ENCODE results near the gene PEX26.
"Not testable (repeated sequence)": the region's sequence is repeated elsewhere in the genome, so short reads cannot be mapped to it uniquely, and the experiment has no call there.

The PEX26 gene

GRCh38 chr22:18071968-18072310 lies 5.9 kb upstream of the PEX26 start:
- no peak for DNase-seq

- no peak for DNase-seq
Measured at GRCh38 chr22:18073467-18073866, 4.3 kb upstream of the PEX26 start.

DNA sequence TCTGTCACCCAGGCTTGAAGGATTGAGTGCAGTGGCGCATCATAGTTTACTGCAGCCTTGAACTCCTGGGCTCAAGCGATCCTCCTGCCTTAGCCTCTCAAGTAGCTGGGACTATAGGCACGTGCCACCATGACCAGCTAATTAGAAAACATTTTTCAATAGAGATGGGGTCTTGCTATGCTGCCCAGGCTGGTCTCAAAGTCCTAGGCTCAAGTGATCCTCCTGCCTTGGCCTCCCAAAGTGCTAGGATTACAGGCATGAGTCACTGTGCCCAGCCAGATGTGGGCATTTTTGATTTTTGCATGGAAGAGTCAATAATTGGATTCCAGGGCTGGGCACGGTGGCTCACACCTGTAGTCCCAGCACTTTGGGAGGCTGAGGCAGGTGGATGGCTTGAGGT lies 3.9 kb upstream of the PEX26 start:
- DNase-seq, result not testable (repeated sequence)

DNA sequence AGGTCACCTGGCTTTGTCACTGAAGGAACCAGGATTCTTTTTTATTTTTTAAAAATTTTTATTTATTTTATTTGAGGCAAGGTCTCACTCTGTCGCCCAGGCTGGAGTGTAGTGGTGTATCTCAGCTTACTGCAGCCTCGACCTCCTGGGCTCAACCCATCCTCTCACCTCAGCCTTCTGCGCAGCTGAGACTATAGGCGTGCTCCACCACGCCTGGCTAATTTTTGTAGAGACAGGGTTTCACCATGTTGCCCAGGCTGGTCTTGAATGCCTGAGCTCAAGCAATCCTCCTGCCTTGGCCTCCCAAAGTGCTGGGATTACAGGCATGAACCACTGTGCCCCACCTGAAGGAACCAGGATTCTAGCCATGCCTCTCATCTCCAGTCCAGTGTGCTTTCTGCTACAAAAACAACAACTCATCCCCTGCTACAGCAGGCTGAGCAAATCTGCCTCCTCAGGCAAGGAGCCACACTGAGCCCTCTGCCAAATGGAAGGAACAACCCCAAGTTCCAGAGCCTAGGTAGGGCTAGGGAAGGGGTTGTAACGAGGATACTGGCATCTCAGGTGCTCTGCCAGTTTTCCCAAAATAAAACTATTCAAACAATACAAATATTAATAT lies 2.6 kb upstream of the PEX26 start:
- no peak for DNase-seq

GRCh38 chr22:18075720-18076497 lies 1.9 kb upstream of the PEX26 start:
- DNase-seq, result peak; percentile 50 to 84 (median 76)

GRCh38 chr22:18077087-18077638 lies 627 bp upstream of the PEX26 start:
- no peak for DNase-seq

GRCh38 chr22:18078329-18079041 lies 695 bp downstream of the PEX26 start:
- peak in 2 of 3 experiments; percentile 43 to 55 for DNase-seq

- no peak for DNase-seq
Measured at GRCh38 chr22:18079706-18080233, 2.0 kb downstream of the PEX26 start.

- no peak for DNase-seq
Measured at GRCh38 chr22:18081416-18081815, 3.6 kb downstream of the PEX26 start.

GRCh38 chr22:18082467-18082866 lies 4.7 kb downstream of the PEX26 start:
- DNase-seq, result no peak

GRCh38 chr22:18083406-18083805 lies 5.6 kb downstream of the PEX26 start:
- DNase-seq, result no peak

- no peak for DNase-seq
Measured at GRCh38 chr22:18085188-18085587, 7.4 kb downstream of the PEX26 start.

- no peak for DNase-seq
Measured at GRCh38 chr22:18087350-18087855, 9.6 kb downstream of the PEX26 start.

GRCh38 chr22:18088825-18089568 lies 11.2 kb downstream of the PEX26 start:
- DNase-seq, result no peak

- DNase-seq, result no peak
Measured at GRCh38 chr22:18090286-18090685, 12.5 kb downstream of the PEX26 start.

GRCh38 chr22:18091478-18091877 lies 13.7 kb downstream of the PEX26 start:
- DNase-seq, result no peak

DNA sequence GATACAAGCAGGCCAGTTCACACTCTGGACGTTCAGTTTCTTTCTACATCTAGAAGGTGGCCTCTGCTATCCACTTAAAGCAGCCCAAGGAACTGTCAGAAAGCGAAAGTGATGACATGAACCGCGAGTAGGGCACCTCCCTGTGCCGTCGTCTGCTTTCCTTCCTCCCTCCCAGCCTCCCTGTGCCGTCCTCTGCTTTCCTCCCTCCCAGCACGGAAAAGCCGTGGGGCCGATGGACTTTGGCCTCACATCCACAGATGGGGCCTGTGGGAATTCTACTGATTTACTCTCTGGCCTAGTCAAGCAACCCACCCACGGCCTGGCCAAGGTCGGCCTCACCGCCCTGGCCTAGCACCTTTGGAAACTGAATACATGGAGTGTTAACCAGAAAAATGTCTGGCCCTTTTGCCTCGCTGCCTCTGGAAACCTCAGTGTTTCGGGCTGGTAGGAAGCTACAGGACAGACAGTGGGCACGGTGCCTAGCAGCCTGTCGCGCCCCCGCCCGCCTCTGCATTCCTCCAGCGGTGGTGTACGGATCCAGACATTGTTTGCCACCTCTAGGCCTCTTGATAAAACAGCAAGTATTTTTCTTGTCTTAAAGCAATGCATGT lies 14.2 kb downstream of the PEX26 start:
- DNase-seq, result no peak

DNA sequence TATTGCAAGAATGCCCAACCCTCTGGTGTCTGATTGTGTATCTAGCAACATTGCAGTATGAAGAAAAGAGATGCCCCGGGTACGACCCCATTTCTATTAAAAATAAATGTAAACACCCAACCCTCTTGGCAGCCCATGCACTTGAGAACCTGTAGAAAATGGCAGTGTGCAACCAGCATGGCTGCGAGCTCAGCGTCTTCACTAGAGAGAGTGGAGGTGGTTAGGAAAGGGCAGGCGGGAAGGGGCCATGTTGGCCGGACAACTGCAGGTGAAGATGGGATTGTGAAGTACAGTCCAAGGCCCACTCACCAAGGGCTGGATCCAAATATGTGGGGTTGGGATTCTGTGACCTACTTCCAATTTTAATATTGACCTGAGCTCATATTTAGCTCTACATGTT lies 15.9 kb downstream of the PEX26 start:
- DNase-seq, result no peak

- no peak for DNase-seq
Measured at GRCh38 chr22:18095101-18095805, 17.5 kb downstream of the PEX26 start.

GRCh38 chr22:18096823-18097222 lies 19.0 kb downstream of the PEX26 start:
- no peak for DNase-seq

DNA sequence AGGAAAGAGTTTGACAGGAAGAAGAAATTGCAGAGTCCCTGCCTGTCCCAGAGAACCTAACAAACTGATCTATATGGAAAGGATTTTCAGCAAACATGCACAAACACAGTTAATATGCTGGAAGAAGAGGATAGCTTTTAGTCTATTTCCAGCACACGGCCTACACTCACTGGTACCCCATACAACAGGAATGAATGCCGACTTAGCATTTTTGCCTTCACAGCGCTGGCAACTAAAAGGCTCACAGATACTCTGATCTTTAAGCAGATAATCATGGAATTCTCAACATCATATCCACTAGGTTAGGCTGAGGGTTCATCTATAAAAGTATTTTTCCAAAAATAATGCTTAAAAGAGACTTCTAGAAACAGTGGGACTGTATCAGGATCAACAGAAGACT lies 23.0 kb downstream of the PEX26 start:
- no peak for DNase-seq

Measured in NCI-H1417 (cell line).